ENCODE data around the gene PRKD1. TPM values are rescaled to one million over a fixed set of nuclear protein-coding genes. Genes with fewer than 3 reads are reported as not detected.

The PRKD1 gene
- total and polyA plus RNA-seq, 2 of the 13 experiments (the other 11 are each of a cell fraction or from before 2014, with no cell fraction given) = 0.22 to 1.3 TPM

DNA sequence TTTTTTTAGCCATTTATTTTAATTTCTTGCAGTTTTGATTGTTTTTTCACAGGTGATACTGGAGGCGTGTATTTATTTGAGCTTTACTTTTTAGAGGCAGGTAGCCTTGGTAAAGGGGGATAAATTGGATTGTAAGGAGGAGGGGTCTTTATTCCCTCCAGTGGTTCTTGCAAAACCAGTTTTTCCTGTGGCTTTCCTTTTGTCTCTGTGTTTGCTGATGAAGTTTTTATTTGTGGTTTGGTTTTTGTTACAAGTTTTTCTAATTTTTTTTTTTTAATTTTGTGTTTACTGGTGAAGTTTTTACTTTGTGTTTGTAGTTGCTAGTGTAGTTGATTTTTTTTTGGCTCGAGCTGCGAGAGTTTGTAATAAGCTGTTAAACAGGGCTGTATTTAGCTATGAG lies 278.5 kb downstream of the PRKD1 start:
- no peak overlapping the region for H3K9ac ChIP-seq (ENCODE audit: insufficient read depth, low read depth, low read length)
- 2% methylated on average over 3 of the region's 3 CpGs for WGBS (ENCODE audit: low lambda C conversion rate)
- H3K27me3 ChIP-seq (ENCODE audit: control insufficient read depth in 1 of 2, insufficient read depth in 2 of 2, low read length in 2 of 2) = no peaks in the 10 kb centered on the region
- in situ Hi-C loops (cut with HindIII; ENCODE audit: extremely low pct_ligation_motif_present, low pct_unique_long_range_greater_than_20kb) (no loop called here), intact Hi-C loops (cut with micrococcal nuclease; ENCODE audit: unreplicated experiment) (no loop called here)
- H3K4me3 ChIP-seq (replicated peaks in 1 of 3; ENCODE audit: insufficient read depth in 1 of 3, low read depth in 2 of 3, low read length in 3 of 3) = no peak overlapping the region
- no peaks in the 10 kb centered on the region for H4K20me1 ChIP-seq (ENCODE audit: insufficient read depth, low read length)
- DNase-seq (ENCODE audit: low spot score) = no peak
- H3K36me3 ChIP-seq (replicated peaks in 1 of 2; ENCODE audit: control insufficient read depth in 1 of 2, insufficient read depth in 2 of 2, low read length in 2 of 2) = no peaks in the 10 kb centered on the region
- ChIA-PET POLR2A (no interaction called here), CTCF (ENCODE audit: low intra/inter-chr PET ratio, low total read pairs) (no interaction called here)
- H3K4me1 ChIP-seq (ENCODE audit: insufficient read depth, low read length) = no peaks in the 10 kb centered on the region
- H3K9me3 ChIP-seq (ENCODE audit: low read length) = peaks cover 92% of the 10 kb centered on the region
- H2AFZ ChIP-seq (ENCODE audit: low read length) = no peak overlapping the region
- TF ChIP-seq ELF4 (CRISPR knock-in tag; IDR thresholded peaks at IDR 0.05; ENCODE audit: borderline replicate concordance) (no peak), MYNN (CRISPR knock-in tag; IDR thresholded peaks at IDR 0.05; ENCODE audit: low read depth) (no peak), GTF2F1 (IDR thresholded peaks at IDR 0.05; ENCODE audit: low read length) (no peak), JUNB (CRISPR knock-in tag; IDR thresholded peaks at IDR 0.05; ENCODE audit: borderline replicate concordance) (no peak), ZNF329 (CRISPR knock-in tag; IDR thresholded peaks at IDR 0.05; ENCODE audit: low read depth) (no peak), ZNF468 (CRISPR knock-in tag; IDR thresholded peaks at IDR 0.05) (no peak), ZNF30 (CRISPR knock-in tag; IDR thresholded peaks at IDR 0.05) (no peak), ZBTB7B (CRISPR knock-in tag; IDR thresholded peaks at IDR 0.05) (no peak), DNMT1 (CRISPR knock-in tag; IDR thresholded peaks at IDR 0.05) (no peak), JARID2 (CRISPR knock-in tag; IDR thresholded peaks at IDR 0.05; ENCODE audit: insufficient replicate concordance) (no peak), ZNF543 (CRISPR knock-in tag; IDR thresholded peaks at IDR 0.05) (no peak)
- TF ChIP-seq, protein P1, sequence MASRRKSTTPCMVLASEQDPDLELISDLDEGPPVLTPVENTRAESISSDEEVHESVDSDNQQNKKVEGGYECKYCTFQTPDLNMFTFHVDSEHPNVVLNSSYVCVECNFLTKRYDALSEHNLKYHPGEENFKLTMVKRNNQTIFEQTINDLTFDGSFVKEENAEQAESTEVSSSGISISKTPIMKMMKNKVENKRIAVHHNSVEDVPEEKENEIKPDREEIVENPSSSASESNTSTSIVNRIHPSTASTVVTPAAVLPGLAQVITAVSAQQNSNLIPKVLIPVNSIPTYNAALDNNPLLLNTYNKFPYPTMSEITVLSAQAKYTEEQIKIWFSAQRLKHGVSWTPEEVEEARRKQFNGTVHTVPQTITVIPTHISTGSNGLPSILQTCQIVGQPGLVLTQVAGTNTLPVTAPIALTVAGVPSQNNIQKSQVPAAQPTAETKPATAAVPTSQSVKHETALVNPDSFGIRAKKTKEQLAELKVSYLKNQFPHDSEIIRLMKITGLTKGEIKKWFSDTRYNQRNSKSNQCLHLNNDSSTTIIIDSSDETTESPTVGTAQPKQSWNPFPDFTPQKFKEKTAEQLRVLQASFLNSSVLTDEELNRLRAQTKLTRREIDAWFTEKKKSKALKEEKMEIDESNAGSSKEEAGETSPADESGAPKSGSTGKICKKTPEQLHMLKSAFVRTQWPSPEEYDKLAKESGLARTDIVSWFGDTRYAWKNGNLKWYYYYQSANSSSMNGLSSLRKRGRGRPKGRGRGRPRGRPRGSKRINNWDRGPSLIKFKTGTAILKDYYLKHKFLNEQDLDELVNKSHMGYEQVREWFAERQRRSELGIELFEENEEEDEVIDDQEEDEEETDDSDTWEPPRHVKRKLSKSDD (CRISPR knock-in tag; IDR thresholded peaks at IDR 0.05; ENCODE audit: low read depth) = no peak
- BruUV-seq (replicated peaks) = no TSS peak
- no peaks in the 10 kb centered on the region for H3K79me2 ChIP-seq (ENCODE audit: insufficient read depth, low read length)
- ATAC-seq = no peak
- FAIRE-seq = no peak
- H3K27ac ChIP-seq (ENCODE audit: extremely low read length, insufficient read depth, low read length) = no peak overlapping the region
- H3K4me2 ChIP-seq (ENCODE audit: low read depth, low read length) = no peak overlapping the region

Data from HepG2 (cell line).